ENCODE measurements around the gene PDCD1.

DNA sequence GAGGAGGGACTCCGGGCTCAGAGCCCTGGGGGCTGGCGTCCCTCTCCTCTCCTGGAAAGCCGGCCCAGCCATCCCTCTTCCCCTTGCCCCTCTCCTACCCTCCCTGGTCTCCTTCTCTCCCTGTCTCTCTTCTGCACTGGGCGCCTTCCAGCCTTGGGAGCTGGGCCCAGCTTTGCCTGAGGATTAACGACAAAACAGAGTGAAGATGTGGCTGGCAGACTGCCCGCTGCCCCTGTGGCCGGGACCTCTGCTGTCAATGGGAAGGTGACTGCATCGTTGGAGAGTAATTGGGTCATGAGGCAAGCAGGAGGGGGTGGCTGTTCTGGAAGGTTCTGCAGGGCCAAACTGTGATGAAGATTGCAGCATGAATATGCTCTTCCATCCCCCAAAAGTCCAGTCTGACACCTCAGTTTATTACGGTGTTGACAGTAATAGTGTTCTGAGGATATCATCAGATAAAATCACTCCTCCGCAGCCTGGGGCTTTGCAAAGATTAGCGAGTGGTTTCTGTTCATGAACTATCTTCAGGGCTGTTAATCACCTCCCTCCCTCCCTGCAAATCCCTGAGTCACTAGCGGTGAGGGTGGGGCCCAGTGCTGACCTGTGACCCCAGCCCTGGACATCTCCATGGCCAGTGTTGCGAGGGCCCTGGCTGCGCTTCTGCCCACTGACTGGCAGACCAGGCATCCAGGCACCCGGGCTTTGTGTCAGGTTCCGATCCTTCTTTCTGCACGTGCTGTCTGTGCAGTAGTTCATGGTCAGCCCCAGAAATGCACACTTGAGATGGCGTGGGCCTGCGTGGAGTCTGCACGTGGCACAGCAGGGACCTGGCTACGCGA lies 33.8 kb upstream of the PDCD1 start:
- TF ChIP-seq, protein P1, sequence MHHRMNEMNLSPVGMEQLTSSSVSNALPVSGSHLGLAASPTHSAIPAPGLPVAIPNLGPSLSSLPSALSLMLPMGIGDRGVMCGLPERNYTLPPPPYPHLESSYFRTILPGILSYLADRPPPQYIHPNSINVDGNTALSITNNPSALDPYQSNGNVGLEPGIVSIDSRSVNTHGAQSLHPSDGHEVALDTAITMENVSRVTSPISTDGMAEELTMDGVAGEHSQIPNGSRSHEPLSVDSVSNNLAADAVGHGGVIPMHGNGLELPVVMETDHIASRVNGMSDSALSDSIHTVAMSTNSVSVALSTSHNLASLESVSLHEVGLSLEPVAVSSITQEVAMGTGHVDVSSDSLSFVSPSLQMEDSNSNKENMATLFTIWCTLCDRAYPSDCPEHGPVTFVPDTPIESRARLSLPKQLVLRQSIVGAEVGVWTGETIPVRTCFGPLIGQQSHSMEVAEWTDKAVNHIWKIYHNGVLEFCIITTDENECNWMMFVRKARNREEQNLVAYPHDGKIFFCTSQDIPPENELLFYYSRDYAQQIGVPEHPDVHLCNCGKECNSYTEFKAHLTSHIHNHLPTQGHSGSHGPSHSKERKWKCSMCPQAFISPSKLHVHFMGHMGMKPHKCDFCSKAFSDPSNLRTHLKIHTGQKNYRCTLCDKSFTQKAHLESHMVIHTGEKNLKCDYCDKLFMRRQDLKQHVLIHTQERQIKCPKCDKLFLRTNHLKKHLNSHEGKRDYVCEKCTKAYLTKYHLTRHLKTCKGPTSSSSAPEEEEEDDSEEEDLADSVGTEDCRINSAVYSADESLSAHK (CRISPR knock-in tag; IDR thresholded peaks at IDR 0.05; ENCODE audit: borderline replicate concordance) = no peak
- TF ChIP-seq CHD2 (IDR thresholded peaks at IDR 0.05; ENCODE audit: low read depth, low read length) = no peak
- TF ChIP-seq TEAD2 (CRISPR knock-in tag; IDR thresholded peaks at IDR 0.05) = no peak
- no peak for TF ChIP-seq CENPX (CRISPR knock-in tag; IDR thresholded peaks at IDR 0.05)
- TF ChIP-seq, protein P2, sequence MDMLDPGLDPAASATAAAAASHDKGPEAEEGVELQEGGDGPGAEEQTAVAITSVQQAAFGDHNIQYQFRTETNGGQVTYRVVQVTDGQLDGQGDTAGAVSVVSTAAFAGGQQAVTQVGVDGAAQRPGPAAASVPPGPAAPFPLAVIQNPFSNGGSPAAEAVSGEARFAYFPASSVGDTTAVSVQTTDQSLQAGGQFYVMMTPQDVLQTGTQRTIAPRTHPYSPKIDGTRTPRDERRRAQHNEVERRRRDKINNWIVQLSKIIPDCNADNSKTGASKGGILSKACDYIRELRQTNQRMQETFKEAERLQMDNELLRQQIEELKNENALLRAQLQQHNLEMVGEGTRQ (IDR thresholded peaks at IDR 0.05; ENCODE audit: low read depth, low read length) = no peak
- TF ChIP-seq, protein P2 (CRISPR knock-in tag; IDR thresholded peaks at IDR 0.05; ENCODE audit: borderline replicate concordance) = no peak
- no peak for TF ChIP-seq GTF2F1 (IDR thresholded peaks at IDR 0.05; ENCODE audit: low read length)
- TF ChIP-seq, protein P3, sequence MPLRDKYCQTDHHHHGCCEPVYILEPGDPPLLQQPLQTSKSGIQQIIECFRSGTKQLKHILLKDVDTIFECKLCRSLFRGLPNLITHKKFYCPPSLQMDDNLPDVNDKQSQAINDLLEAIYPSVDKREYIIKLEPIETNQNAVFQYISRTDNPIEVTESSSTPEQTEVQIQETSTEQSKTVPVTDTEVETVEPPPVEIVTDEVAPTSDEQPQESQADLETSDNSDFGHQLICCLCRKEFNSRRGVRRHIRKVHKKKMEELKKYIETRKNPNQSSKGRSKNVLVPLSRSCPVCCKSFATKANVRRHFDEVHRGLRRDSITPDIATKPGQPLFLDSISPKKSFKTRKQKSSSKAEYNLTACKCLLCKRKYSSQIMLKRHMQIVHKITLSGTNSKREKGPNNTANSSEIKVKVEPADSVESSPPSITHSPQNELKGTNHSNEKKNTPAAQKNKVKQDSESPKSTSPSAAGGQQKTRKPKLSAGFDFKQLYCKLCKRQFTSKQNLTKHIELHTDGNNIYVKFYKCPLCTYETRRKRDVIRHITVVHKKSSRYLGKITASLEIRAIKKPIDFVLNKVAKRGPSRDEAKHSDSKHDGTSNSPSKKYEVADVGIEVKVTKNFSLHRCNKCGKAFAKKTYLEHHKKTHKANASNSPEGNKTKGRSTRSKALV (CRISPR knock-in tag; IDR thresholded peaks at IDR 0.05) = no peak
- TF ChIP-seq JUND (CRISPR knock-in tag; IDR thresholded peaks at IDR 0.05) = no peak
- TF ChIP-seq U2AF1 (optimal IDR thresholded peaks at IDR 0.05; ENCODE audit: low read depth, low read length) = no peak
- TF ChIP-seq ADNP (CRISPR knock-in tag; IDR thresholded peaks at IDR 0.05) = no peak
- TF ChIP-seq CENPT (CRISPR knock-in tag; IDR thresholded peaks at IDR 0.05; ENCODE audit: low read depth) = no peak
- TF ChIP-seq ZFX (CRISPR knock-in tag; IDR thresholded peaks at IDR 0.05; ENCODE audit: low read depth) = no peak
